A673 (cell line): ENCODE data around the gene SPAG16.

Source experiments
- CTCF ChIP-seq: fragments of 300-800, 200-600 bp; sonication (generic); conservative IDR thresholded peaks from 2 replicates; pipeline ENCODE4 v1.5.1; 2017; ENCODE audit warnings: low read depth, mild to moderate bottlenecking, antibody characterized with exemption, low read length, moderate library complexity, mixed read lengths
- EZH2 ChIP-seq: fragments of 200-600 bp; sonication (generic); IDR thresholded peaks from 2 replicates; pipeline ENCODE4 v1.6.1; 2017; ENCODE audit warnings: borderline replicate concordance, low read depth, mild to moderate bottlenecking, mixed read lengths, antibody characterized with exemption, low read length; ENCODE audit not compliant: poor library complexity, severe bottlenecking

- no peak for TF ChIP-seq CTCF
- no peak for TF ChIP-seq EZH2
Measured at GRCh38 chr2:214412679-214413078, 1128.4 kb downstream of the SPAG16 start.
